Bladder microvascular endothelial cell (primary cell): ENCODE measurements around the gene EHBP1. TPM values are rescaled to one million over a fixed set of nuclear protein-coding genes. Genes with fewer than 3 reads are reported as not detected.

Source experiments
- total RNA-seq: library from RNA; depleted of rRNA; stranded (reverse); fragments of >200 nt; gene quantifications from 2 replicates; pipeline ENCODE4 v1.2.3, GENCODE V29; 2014

Gene EHBP1
- 20.7 and 38.1 TPM in 2 replicates for total RNA-seq

GRCh38 chr2:62705007-62705829, at the start of gene EHBP1:
Gene EHBP1, plus strand, starts transcription at chr2:62705713. Its CDS starts 1,479 bp downstream, at chr2:62707192.

GRCh38 chr2:63050334-63051041, 345.0 kb downstream of the EHBP1 start, which contains the start of gene OTX1:
Gene OTX1, plus strand, starts transcription at chr2:63050830. Its CDS starts 2,161 bp downstream, at chr2:63052991.

Other genes with a start within 250 kb of the EHBP1 start
- 0.65 and 1.1 TPM in 2 replicates for gene TMEM17, start 199.5 kb upstream of the EHBP1 start, total RNA-seq